Measurements from ENCODE around the gene GTF2E1.
A peak's percentile ranks its signal among the peaks of the same experiment; 100 is the strongest.
"Not testable (repeated sequence)": the region's sequence is repeated elsewhere in the genome, so short reads cannot be mapped to it uniquely, and the experiment has no call there.

The GTF2E1 gene

GRCh38 chr3:120742198-120742848 lies at the start of gene GTF2E1, which contains the start of gene RABL3:
TSS of gene GTF2E1 (plus strand) at chr3:120742744. CDS start at chr3:120750553, 7,809 bp downstream.
TSS of gene RABL3 (minus strand) at chr3:120742516. CDS start at chr3:120742507, 9 bp downstream.
- DNase-seq (ENCODE audit: low spot score): peak; percentile 99

GRCh38 chr3:120693439-120694171 lies 48.9 kb upstream of the GTF2E1 start:
- DNase-seq (ENCODE audit: low spot score): peak; percentile 30

GRCh38 chr3:120699333-120699732 lies 43.2 kb upstream of the GTF2E1 start:
- DNase-seq (ENCODE audit: low spot score): no peak

- DNase-seq (ENCODE audit: low spot score): no peak
Observed at GRCh38 chr3:120705884-120706582, 36.5 kb upstream of the GTF2E1 start.

- no peak for DNase-seq (ENCODE audit: low spot score)
Observed at GRCh38 chr3:120706950-120707349, 35.6 kb upstream of the GTF2E1 start.

GRCh38 chr3:120708408-120708807 lies 34.1 kb upstream of the GTF2E1 start:
- DNase-seq (ENCODE audit: low spot score): no peak

- no peak for DNase-seq (ENCODE audit: low spot score)
Observed at GRCh38 chr3:120710369-120710768, 32.2 kb upstream of the GTF2E1 start.

- peak; percentile 13 for DNase-seq (ENCODE audit: low spot score)
Observed at GRCh38 chr3:120713262-120713661, 29.3 kb upstream of the GTF2E1 start.

GRCh38 chr3:120719167-120719834 lies 23.2 kb upstream of the GTF2E1 start:
- not testable (repeated sequence) for DNase-seq (ENCODE audit: low spot score)

- no peak for DNase-seq (ENCODE audit: low spot score)
Observed at GRCh38 chr3:120726791-120727190, 15.8 kb upstream of the GTF2E1 start.

GRCh38 chr3:120730576-120731542 lies 11.7 kb upstream of the GTF2E1 start:
- DNase-seq (ENCODE audit: low spot score): no peak

- DNase-seq (ENCODE audit: low spot score): not testable (repeated sequence)
Observed at GRCh38 chr3:120738006-120738405, 4.5 kb upstream of the GTF2E1 start.

- DNase-seq (ENCODE audit: low spot score): no peak
Observed at GRCh38 chr3:120741320-120741719, 1.2 kb upstream of the GTF2E1 start.

- DNase-seq (ENCODE audit: low spot score): no peak
Observed at GRCh38 chr3:120741837-120742197, 727 bp upstream of the GTF2E1 start.

- no peak for DNase-seq (ENCODE audit: low spot score)
Observed at GRCh38 chr3:120742849-120743365, 363 bp downstream of the GTF2E1 start.

GRCh38 chr3:120743556-120744195 lies 1.1 kb downstream of the GTF2E1 start:
- no peak for DNase-seq (ENCODE audit: low spot score)

GRCh38 chr3:120745466-120745865 lies 2.9 kb downstream of the GTF2E1 start:
- DNase-seq (ENCODE audit: low spot score): no peak

GRCh38 chr3:120749843-120750242 lies 7.3 kb downstream of the GTF2E1 start:
- DNase-seq (ENCODE audit: low spot score): no peak

GRCh38 chr3:120752230-120752629 lies 9.7 kb downstream of the GTF2E1 start:
- no peak for DNase-seq (ENCODE audit: low spot score)

GRCh38 chr3:120752865-120753264 lies 10.3 kb downstream of the GTF2E1 start:
- no peak for DNase-seq (ENCODE audit: low spot score)

Data from kidney tubule cell (primary cell).